K562 (cell line): ENCODE results near the gene HAS3. TPM values are rescaled to one million over a fixed set of nuclear protein-coding genes. Genes with fewer than 3 reads are reported as not detected.

Experiments
- ATAC-seq: fragments of 200-7000 bp; cut with Tn5 transposase; 3 replicates; pipeline ENCODE4 v1.9.1; 2020; ENCODE audit warnings: moderate library complexity
- BruUV-seq: library from RNA; stranded (reverse); fragments of 400-500 nt; replicated peaks from 2 replicates; lab custom pipeline; 2021; lab: Mats Ljungman, UMichigan
- CTCF ChIA-PET: fragments of 300-600 bp; formaldehyde crosslinking; extraction: SDS; loops from one replicate; lab custom pipeline; 2021; ENCODE audit warnings: low intra/inter-chr PET ratio; lab: Yijun Ruan, JAX
- POLR2A ChIA-PET: fragments of 300-600, 350-650 bp; sonication (Branson Sonifier 250); formaldehyde crosslinking; extraction: SDS; loops from one replicate; lab custom pipeline; 2021; ENCODE audit warnings: antibody characterized with exemption, inconsistent platforms; lab: Yijun Ruan, JAX
- DNase-seq, 4 experiments: peaks; one replicate each; pipeline versions ENCODE4 v3.0.0 to v3.0.0-alpha.2; 2011 to 2018; ENCODE audit warnings: low spot score in 3 of 4, mixed read lengths in 3 of 4; ENCODE audit errors: extremely low read depth in 1 of 4
- FAIRE-seq: peaks from 2 replicates; lab custom pipeline; 2011; peaks lifted over from hg19 to GRCh38; lab: Jason Lieb, UNC
- H2AFZ ChIP-seq: 2 replicates; pipeline ENCODE4 v1.6.0; 2011; ENCODE audit warnings: low read depth, low read length, control low read depth, inconsistent platforms
- H3K27ac ChIP-seq: fragments of 200-600 bp; 3 replicates; pipeline ENCODE4 v1.8.0; 2011; ENCODE audit warnings: low read depth, mild to moderate bottlenecking, control low read depth, inconsistent platforms, low read length, moderate library complexity, mixed read lengths; ENCODE audit errors: extremely low read depth
- H3K27me3 ChIP-seq, 2 experiments: fragments of 300-600 bp in 1 of 2; 2 replicates in 1 of 2; 3 replicates in 1 of 2; pipeline versions ENCODE4 v1.6.0 to v1.8.0; 2011; ENCODE audit warnings: inconsistent platforms in 2 of 2, low read length in 2 of 2, mild to moderate bottlenecking in 1 of 2, mixed read lengths in 1 of 2, moderate library complexity in 1 of 2; ENCODE audit not compliant: control insufficient read depth in 2 of 2, insufficient read depth in 2 of 2
- H3K36me3 ChIP-seq: fragments of 300-600 bp; 3 replicates; pipeline ENCODE4 v1.8.0; 2011; ENCODE audit warnings: mild to moderate bottlenecking, low read length, inconsistent platforms; ENCODE audit not compliant: control insufficient read depth, insufficient read depth
- H3K4me1 ChIP-seq, 2 experiments: fragments of 200-600 bp in 1 of 2; replicated peaks in 1 of 2; 2 replicates in 1 of 2; 3 replicates in 1 of 2; pipeline versions ENCODE4 v1.5.1 to v1.8.0; 2011; ENCODE audit warnings: inconsistent platforms in 2 of 2, low read length in 2 of 2, mild to moderate bottlenecking in 1 of 2, mixed read lengths in 1 of 2, moderate library complexity in 1 of 2; ENCODE audit not compliant: control insufficient read depth in 2 of 2, insufficient read depth in 2 of 2
- H3K4me2 ChIP-seq: 2 replicates; pipeline ENCODE4 v1.6.1; 2011; ENCODE audit warnings: low read length, control low read depth, inconsistent platforms, mixed read lengths; ENCODE audit not compliant: insufficient read depth
- H3K4me3 ChIP-seq: fragments of 200-600 bp; sonication (generic), shearing (Covaris generic); 2 replicates; pipeline ENCODE4 v1.5.1; 2016; ENCODE audit warnings: control low read depth, inconsistent platforms
- H3K79me2 ChIP-seq: fragments of 200-600 bp; 3 replicates; pipeline ENCODE4 v1.8.0; 2011; ENCODE audit warnings: low read length, inconsistent platforms; ENCODE audit not compliant: control insufficient read depth, insufficient read depth
- H3K9ac ChIP-seq, 2 experiments: 2 replicates each; pipeline versions ENCODE4 v1.6.0 to v1.6.1; 2011; ENCODE audit warnings: low read depth in 2 of 2, low read length in 2 of 2, control low read depth in 1 of 2, inconsistent platforms in 1 of 2, mild to moderate bottlenecking in 1 of 2, mixed read lengths in 1 of 2; ENCODE audit not compliant: insufficient read depth in 1 of 2
- H3K9me1 ChIP-seq: one replicate; pipeline ENCODE4 v1.6.0; 2011; ENCODE audit warnings: inconsistent platforms, mild to moderate bottlenecking, low read length, moderate library complexity; ENCODE audit not compliant: control insufficient read depth, insufficient read depth
- H3K9me3 ChIP-seq: replicated peaks from 2 replicates; pipeline ENCODE4 v1.5.1; 2011; ENCODE audit warnings: low read depth, low read length, inconsistent platforms; ENCODE audit not compliant: control insufficient read depth, insufficient read depth
- H4K20me1 ChIP-seq: replicated peaks from 2 replicates; pipeline ENCODE4 v1.6.1; 2011; ENCODE audit warnings: low read length, inconsistent platforms, mixed read lengths; ENCODE audit not compliant: control insufficient read depth, insufficient read depth
- PRMT5 ChIP-seq: sonication (generic); formaldehyde crosslinking; IDR thresholded peaks from 2 replicates; pipeline ENCODE4 v1.5.0; 2020; ENCODE audit warnings: missing genetic modification reagents
- RUNX1 ChIP-seq: sonication (generic); IDR thresholded peaks from 2 replicates; pipeline ENCODE4 v1.6.1; 2016; ENCODE audit warnings: antibody characterized with exemption, low read depth
- TEAD1 ChIP-seq, 2 experiments: fragments of 450-650 bp in 1 of 2; sonication (generic) in 1 of 2; formaldehyde crosslinking; IDR thresholded peaks; 2 replicates each; pipeline versions ENCODE4 v1.4.0 to v1.8.0; 2020 to 2022; ENCODE audit warnings: mild to moderate bottlenecking in 2 of 2, missing genetic modification reagents in 1 of 2
- ZC3H4 ChIP-seq: sonication (generic); formaldehyde crosslinking; IDR thresholded peaks from 2 replicates; pipeline ENCODE4 v1.9.0; 2021; ENCODE audit warnings: missing genetic modification reagents, borderline replicate concordance
- WGBS: fragments of 100-300 bp; shearing (Covaris generic); methylation state at CpG from one replicate; pipeline ENCODE4 v1.1.6; 2016; ENCODE audit warnings: low coverage, mixed read lengths; ENCODE audit not compliant: insufficient coverage; ENCODE audit errors: missing lambda C conversion rate; 5-methylcytosine and 5-hydroxymethylcytosine counted together
- in situ Hi-C: fragments of 300-500 bp; cut with MboI; formaldehyde crosslinking; loops from 4 replicates; pipeline ENCODE4 v1.15.0; 2018; ENCODE audit warnings: inconsistent platforms, mixed read lengths
- intact Hi-C: fragments of 100-400 bp; cut with micrococcal nuclease; formaldehyde crosslinking; loops from 2 replicates; pipeline ENCODE4 v1.14.2; 2022
- polyA plus RNA-seq, 8 experiments: library from polyadenylated mRNA; depleted of rRNA in 4 of 8; stranded (reverse) in 5 of 8; unstranded in 3 of 8; fragments of >200 nt; fragmentation: Nextera tagmentation in 2 of 8; fragmentation: Illumina TruSeq in 1 of 8; extraction: Ambion mirVana in 2 of 8; extraction: Trizol in 1 of 8; gene quantifications; 2 replicates each; pipeline versions ENCODE4 v1.2.1 to v1.2.3, GENCODE V29; 2011 to 2014; ENCODE audit warnings: inconsistent platforms in 1 of 8, missing spikeins in 1 of 8
- total RNA-seq, 7 experiments: library from RNA; depleted of rRNA in 6 of 7; stranded (reverse); fragments of >200 nt in 6 of 7; fragmentation: Illumina TruSeq in 2 of 7; extraction: Trizol in 2 of 7; gene quantifications; 2 replicates each; pipeline versions ENCODE4 v1.2.1 to v1.2.3, GENCODE V29; 2011 to 2021; ENCODE audit warnings: low replicate concordance in 1 of 7
- TF ChIP-seq, protein P1 (sequence below): fragments of 200-800 bp; sonication (Bioruptor generic); IDR thresholded peaks from 2 replicates; pipeline ENCODE4 v1.6.1; 2016; ENCODE audit warnings: missing genetic modification characterization, missing compliant biosample characterization
- TF ChIP-seq, protein P2 (sequence below): fragments of 450-650 bp; IDR thresholded peaks from 2 replicates; pipeline ENCODE4 v1.6.1; 2016
- TF ChIP-seq, protein P3 (sequence below): fragments of 200-400 bp; formaldehyde crosslinking; IDR thresholded peaks from 2 replicates; pipeline ENCODE4 v1.6.1; 2017; ENCODE audit warnings: mild to moderate bottlenecking, low read depth, low read length, moderate library complexity

Gene HAS3
- total and polyA plus RNA-seq, 9 of the 15 experiments (the other 6 are each of a cell fraction or from before 2014, with no cell fraction given), result 0.04 to 0.33 (median 0.13) TPM; not detected in 1

DNA sequence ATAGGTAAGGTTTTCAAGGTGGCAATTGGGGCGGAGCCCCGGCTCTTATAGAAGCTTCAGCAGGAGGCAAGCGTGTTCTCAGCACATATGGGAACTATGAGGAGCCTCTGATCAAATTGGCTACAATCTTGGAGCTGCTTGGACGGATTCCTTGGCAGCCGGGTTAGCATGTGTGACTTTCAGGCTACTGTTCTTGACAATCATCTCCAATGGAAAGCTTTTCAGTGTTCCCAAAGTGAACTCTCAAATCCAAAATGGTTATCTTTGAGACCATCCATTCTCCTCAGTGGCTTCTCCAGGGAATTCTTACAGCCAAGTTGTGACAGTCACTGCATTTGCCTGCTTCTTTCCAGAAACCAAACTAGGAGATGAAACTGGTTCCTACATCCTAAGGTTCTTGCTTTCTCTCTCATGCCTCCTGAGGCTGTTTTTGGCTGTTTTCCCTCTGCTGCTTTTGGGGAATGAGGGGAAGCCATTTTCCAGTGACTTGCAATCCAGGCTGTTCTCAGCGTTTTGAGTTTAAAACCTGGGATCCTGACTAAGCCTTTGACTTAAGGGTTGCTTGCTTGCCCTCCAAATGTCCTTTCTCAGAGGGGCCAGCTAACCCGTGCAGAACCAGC, 10.9 kb downstream of the HAS3 start:
- no peak overlapping the region for H3K4me3 ChIP-seq
- intact Hi-C loops (loop anchor here (10.0 kb wide), 1 partner anchor 592 kb away; no protein-coding TSS in a partner anchor), in situ Hi-C loops (loop anchor here (10.0 kb wide), 2 partner anchors 412 to 592 kb away; no protein-coding TSS in a partner anchor)
- H3K36me3 ChIP-seq, result peaks cover 58% of the 10 kb centered on the region
- WGBS, result 82% methylated on average over 7 of the region's 7 CpGs
- no peak overlapping the region; a peak in 1 of 4 replicates for H3K9ac ChIP-seq
- H3K4me1 ChIP-seq, result peaks cover 7 to 15% of the 10 kb centered on the region in 2 experiments; a peak in 4 of 5 replicates
- H3K79me2 ChIP-seq, result no peaks in the 10 kb centered on the region
- no peaks in the 10 kb centered on the region for H3K9me3 ChIP-seq
- peaks cover 10% of the 10 kb centered on the region; the same call in 1 of the 2 replicates for H4K20me1 ChIP-seq
- DNase-seq, result no peak
- ChIA-PET CTCF (no interaction called here), POLR2A (interaction anchor here (0.5 to 1.3 kb wide), 4 partner anchors 9 to 467 kb away, joined by 3 to 4 read pairs (median 4); no protein-coding TSS in a partner anchor)
- TF ChIP-seq, protein P1, sequence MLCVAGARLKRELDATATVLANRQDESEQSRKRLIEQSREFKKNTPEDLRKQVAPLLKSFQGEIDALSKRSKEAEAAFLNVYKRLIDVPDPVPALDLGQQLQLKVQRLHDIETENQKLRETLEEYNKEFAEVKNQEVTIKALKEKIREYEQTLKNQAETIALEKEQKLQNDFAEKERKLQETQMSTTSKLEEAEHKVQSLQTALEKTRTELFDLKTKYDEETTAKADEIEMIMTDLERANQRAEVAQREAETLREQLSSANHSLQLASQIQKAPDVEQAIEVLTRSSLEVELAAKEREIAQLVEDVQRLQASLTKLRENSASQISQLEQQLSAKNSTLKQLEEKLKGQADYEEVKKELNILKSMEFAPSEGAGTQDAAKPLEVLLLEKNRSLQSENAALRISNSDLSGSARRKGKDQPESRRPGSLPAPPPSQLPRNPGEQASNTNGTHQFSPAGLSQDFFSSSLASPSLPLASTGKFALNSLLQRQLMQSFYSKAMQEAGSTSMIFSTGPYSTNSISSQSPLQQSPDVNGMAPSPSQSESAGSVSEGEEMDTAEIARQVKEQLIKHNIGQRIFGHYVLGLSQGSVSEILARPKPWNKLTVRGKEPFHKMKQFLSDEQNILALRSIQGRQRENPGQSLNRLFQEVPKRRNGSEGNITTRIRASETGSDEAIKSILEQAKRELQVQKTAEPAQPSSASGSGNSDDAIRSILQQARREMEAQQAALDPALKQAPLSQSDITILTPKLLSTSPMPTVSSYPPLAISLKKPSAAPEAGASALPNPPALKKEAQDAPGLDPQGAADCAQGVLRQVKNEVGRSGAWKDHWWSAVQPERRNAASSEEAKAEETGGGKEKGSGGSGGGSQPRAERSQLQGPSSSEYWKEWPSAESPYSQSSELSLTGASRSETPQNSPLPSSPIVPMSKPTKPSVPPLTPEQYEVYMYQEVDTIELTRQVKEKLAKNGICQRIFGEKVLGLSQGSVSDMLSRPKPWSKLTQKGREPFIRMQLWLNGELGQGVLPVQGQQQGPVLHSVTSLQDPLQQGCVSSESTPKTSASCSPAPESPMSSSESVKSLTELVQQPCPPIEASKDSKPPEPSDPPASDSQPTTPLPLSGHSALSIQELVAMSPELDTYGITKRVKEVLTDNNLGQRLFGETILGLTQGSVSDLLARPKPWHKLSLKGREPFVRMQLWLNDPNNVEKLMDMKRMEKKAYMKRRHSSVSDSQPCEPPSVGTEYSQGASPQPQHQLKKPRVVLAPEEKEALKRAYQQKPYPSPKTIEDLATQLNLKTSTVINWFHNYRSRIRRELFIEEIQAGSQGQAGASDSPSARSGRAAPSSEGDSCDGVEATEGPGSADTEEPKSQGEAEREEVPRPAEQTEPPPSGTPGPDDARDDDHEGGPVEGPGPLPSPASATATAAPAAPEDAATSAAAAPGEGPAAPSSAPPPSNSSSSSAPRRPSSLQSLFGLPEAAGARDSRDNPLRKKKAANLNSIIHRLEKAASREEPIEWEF, result no peak
- TF ChIP-seq, protein P2, sequence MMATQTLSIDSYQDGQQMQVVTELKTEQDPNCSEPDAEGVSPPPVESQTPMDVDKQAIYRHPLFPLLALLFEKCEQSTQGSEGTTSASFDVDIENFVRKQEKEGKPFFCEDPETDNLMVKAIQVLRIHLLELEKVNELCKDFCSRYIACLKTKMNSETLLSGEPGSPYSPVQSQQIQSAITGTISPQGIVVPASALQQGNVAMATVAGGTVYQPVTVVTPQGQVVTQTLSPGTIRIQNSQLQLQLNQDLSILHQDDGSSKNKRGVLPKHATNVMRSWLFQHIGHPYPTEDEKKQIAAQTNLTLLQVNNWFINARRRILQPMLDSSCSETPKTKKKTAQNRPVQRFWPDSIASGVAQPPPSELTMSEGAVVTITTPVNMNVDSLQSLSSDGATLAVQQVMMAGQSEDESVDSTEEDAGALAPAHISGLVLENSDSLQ, result no peak
- TF ChIP-seq ZC3H4 (CRISPR knock-in tag), result no peak
- TF ChIP-seq TEAD1 (CRISPR knock-in tag; IDR thresholded peaks at IDR 0.05), result no peak
- no peak for TF ChIP-seq RUNX1
- no peak for TF ChIP-seq PRMT5 (CRISPR knock-in tag)
- TF ChIP-seq, protein P3, sequence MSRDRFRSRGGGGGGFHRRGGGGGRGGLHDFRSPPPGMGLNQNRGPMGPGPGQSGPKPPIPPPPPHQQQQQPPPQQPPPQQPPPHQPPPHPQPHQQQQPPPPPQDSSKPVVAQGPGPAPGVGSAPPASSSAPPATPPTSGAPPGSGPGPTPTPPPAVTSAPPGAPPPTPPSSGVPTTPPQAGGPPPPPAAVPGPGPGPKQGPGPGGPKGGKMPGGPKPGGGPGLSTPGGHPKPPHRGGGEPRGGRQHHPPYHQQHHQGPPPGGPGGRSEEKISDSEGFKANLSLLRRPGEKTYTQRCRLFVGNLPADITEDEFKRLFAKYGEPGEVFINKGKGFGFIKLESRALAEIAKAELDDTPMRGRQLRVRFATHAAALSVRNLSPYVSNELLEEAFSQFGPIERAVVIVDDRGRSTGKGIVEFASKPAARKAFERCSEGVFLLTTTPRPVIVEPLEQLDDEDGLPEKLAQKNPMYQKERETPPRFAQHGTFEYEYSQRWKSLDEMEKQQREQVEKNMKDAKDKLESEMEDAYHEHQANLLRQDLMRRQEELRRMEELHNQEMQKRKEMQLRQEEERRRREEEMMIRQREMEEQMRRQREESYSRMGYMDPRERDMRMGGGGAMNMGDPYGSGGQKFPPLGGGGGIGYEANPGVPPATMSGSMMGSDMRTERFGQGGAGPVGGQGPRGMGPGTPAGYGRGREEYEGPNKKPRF, result no peak
- peaks cover 10% of the 10 kb centered on the region for H3K9me1 ChIP-seq
- no peak overlapping the region for H3K27ac ChIP-seq
- no peak for FAIRE-seq
- H3K27me3 ChIP-seq, result no peaks in the 10 kb centered on the region
- no peak overlapping the region for H2AFZ ChIP-seq
- ATAC-seq, result no peak
- no peak overlapping the region for H3K4me2 ChIP-seq
- BruUV-seq, result no TSS peak
